DMS114 treated with DMSO at 0.1 percent for 48 hours (cell line): ENCODE data around the gene COL6A2.
"Not testable (repeated sequence)": the region's sequence is repeated elsewhere in the genome, so short reads cannot be mapped to it uniquely, and the experiment has no call there.

Experiments
- DNase-seq: peaks from one replicate; lab custom pipeline; 2025; ENCODE audit not compliant: unreplicated experiment; lab: John Stamatoyannopoulos, UW

COL6A2 gene

GRCh38 chr21:46078322-46078977 is 19.5 kb upstream of the COL6A2 start:
- DNase-seq, result no peak

- DNase-seq, result no peak
Observed at GRCh38 chr21:46078978-46079351, 18.9 kb upstream of the COL6A2 start.

GRCh38 chr21:46079352-46080170 is 18.4 kb upstream of the COL6A2 start:
- no peak for DNase-seq

DNA sequence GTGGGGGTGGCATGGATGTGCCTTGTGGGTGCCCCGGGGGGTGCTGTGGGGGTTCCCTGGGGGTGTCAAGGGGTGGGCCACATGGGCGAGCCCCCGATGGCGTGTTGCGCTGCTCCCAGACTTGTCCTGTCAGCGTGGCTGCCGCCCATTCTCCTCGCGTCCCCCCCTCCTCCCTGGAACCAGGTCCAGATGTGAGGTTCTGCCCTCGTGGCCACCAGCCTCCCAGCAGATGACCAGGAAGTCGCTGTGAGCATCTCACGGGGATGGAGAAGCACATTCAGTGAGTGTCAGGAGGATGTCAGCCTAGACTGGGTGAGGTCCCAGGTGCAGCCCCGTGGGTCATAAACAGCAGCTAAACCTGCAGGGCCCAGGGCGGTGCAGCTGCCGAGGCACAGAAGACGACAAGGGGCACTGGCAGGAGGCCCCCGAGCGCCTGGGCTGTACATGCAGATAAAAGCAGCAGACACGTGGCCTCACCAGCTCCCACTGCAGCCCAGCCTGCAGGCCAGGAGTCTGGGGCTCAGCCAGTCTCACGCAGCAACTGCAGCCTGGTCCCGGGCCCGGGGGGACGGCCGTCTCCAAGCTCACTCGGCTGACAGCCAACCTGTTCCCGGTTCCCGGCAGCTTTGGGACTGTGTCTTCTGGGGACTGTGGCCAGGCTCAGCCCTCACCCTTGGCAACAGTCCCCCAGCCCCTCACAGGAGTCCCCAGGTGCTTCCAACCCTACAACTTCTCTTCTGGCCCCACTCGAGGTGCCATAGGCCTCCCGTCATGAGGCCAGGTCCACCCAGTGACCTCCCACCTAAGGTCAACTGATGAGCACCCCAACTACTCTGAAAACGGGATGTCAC is 17.5 kb upstream of the COL6A2 start:
- no peak for DNase-seq

- DNase-seq, result no peak
Observed at GRCh38 chr21:46081022-46081861, 16.7 kb upstream of the COL6A2 start.

DNA sequence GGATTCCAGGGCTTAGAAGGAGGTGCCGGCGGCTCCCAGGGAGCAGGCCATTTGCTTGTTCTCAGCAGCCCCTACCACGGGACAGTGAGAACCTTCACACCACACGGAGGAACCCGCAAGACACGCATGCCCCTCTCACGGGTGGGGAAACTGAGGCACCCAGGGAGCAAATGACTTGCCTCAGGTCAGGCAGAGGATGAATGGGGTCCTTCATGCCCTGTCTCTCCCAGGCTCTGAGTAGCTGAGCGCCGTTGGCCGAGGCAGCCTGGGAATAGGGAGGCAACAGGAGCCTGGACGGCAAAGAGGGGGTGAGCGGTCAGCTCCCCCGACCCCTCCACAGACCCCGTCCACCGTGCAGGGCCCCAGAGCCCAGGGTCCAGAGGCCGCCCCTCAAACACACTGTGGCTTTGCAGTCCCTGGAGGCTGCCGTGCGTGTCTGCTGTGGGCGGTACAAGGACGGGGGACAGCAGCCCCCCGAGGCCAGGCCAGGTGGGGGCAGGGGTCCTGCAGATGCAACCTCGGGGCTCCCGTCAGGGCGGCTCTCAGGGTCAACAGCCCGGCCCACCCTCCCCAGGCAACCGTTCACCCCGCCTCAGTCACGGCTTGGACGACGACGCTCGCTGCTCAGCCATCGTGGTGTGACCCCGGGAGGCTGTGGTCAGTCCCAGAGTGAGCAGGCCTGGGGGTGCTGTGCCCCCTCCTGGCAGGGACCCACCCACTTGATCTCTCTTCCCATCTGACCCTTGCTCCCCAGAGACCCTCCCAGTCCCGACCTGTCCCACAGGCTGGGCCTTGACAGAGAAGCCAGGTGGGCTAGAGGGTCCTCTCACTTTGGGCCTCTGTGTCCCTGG is 15.8 kb upstream of the COL6A2 start:
- DNase-seq, result no peak

DNA sequence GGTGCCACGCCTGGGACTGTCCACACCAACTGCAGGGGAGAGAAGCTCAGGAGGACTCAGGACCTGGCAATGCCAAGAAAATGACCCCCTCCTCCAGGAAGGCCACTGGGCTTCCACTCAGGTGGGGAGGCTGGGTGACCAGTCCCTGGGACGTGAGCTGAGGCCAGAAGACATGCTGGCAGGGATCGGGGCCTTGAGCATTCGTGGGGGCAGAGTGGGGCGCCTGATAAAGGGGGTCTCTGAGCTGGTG is 15.3 kb upstream of the COL6A2 start:
- no peak for DNase-seq

- DNase-seq, result no peak
Observed at GRCh38 chr21:46082963-46083790, 14.7 kb upstream of the COL6A2 start.

DNA sequence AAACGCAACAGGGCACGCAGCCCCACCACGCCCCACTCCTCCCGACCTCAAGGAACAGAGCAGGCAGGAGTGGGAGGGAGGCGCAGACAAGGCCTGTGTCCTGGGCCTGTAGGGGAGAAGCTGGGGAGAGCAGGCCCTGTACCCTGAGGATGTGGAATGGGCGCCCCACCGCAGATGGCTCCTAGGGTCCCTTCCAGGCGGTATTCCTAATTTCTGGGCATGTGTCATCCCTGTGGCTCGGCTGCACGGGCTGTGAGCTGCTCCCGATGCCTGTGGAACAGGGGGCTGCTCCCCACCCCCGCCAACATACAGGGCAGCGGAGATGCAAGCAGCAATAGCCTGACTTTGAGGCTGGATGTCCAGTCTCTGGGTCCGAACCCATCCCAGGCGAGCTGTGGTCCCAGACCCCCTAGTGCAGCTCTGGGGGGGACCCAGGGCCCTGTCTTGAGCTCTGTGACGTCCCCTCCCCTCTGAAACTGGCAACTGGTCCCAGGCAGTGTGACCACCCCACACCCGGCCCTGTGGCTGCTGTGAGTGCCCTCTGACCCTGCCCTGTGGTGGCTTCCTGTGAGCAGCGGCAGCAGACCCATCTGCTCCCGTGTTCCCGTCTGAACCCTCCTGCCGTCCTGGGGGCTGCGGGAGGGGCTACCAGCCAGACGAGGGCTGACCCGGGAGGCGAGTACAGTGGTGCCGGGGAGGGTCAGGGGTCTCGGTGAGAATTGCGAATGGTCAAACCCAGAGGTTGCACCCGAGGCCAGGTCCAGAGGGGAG is 13.9 kb upstream of the COL6A2 start:
- DNase-seq, result no peak

- DNase-seq, result no peak
Observed at GRCh38 chr21:46084709-46085108, 13.2 kb upstream of the COL6A2 start.

- DNase-seq, result not testable (repeated sequence)
Observed at GRCh38 chr21:46085259-46085658, 12.7 kb upstream of the COL6A2 start.

GRCh38 chr21:46087641-46088040 is 10.3 kb upstream of the COL6A2 start:
- DNase-seq, result no peak

DNA sequence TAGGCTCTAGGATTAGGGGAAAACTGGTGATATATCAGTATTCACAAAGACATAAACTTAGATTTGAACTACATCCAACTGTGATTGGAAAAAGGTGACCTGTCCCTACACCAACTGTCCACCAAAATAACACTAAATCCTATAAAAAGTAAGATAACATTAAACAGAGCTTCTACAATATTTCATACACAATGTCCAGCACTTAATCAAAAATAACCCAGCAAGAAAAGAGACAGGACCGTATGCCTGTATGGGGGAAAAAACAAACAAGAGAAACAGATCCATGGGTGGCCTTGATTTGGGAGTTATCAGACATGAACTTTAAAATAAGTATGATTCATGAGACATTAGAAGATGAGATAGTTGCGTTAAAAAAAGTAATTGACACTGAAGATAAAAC is 9.7 kb upstream of the COL6A2 start:
- DNase-seq, result no peak

GRCh38 chr21:46089285-46089684 is 8.6 kb upstream of the COL6A2 start:
- DNase-seq, result no peak

DNA sequence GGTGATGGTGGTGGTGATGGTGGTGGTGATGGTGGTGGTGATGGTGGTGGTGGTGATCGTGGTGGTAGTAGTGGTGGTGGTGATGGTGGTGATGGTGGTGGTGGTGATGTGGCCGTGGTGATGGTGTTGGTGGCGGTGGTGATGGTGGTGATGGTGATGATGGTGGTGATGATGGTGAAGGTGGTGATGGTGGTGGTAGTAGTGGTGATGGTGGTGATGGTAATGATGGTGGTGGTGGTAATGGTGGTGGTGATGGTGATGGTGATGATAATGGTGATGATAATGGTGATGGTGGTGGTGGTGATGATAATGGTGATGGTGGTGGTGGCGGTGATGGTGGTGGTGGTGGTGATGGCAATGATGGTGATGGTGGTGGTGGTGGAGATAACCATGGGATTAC is 6.8 kb upstream of the COL6A2 start:
- no peak for DNase-seq

DNA sequence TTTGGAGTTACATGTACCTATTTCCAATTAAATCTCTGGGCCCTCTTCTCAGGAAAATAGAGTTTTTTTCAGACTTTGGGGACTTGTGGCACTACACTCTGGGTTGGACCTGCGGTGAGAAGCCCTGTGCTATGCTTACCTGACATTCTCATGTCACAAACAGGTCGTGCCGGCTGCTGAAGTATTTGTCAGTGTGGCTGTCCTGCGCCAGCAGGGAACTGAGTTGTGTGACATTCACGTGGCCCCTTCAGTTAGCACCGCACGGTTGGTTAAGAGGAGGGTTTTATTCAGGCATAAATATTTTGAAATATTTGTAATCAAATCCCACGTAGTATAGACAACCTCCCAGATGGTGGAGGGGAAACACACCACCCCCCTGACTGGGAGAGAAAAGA is 6.3 kb upstream of the COL6A2 start:
- DNase-seq, result no peak

DNA sequence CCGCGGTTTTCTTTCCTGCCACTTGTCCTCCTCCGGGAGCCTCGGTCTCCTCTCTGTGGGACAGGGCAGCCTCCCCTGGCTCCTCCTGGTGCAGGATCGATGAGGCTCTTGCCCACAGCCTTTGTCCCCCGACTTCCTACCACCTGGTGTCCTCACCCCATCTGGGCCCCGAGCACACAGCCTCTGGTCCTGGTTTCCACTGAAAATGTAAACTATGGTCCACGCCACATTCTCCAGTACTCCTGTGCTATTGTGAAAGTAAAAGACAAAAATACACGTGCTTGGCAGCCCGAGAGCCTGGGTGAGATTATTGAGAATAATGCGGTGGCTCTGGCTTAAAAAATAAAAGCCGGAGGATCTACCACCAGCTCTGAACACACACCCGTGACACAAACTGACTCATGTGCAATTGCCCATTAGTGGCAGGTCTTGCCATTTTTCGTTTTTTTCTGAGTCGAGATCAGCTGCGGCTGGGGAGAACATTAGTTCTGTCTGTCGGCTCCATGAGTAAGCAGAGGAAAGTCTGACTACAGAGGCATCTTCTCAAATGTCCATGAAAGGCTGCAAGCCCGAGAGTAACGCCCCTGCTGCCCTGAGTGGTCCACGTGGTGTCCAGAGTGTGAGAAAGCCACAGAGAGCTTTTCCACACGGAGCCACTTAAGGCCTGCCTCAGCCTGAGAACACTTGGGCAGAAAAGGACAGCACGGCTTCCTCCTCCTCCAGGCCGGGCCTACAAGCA is 5.7 kb upstream of the COL6A2 start:
- DNase-seq, result no peak
